Hippocampal formation (tissue), 2 donors: ENCODE results near the gene ATP11A.

ENCODE experiments used
- DNase-seq, 2 donors: peaks; one replicate each; lab custom pipeline; 2025; lab: John Stamatoyannopoulos, UW

Gene ATP11A

DNA sequence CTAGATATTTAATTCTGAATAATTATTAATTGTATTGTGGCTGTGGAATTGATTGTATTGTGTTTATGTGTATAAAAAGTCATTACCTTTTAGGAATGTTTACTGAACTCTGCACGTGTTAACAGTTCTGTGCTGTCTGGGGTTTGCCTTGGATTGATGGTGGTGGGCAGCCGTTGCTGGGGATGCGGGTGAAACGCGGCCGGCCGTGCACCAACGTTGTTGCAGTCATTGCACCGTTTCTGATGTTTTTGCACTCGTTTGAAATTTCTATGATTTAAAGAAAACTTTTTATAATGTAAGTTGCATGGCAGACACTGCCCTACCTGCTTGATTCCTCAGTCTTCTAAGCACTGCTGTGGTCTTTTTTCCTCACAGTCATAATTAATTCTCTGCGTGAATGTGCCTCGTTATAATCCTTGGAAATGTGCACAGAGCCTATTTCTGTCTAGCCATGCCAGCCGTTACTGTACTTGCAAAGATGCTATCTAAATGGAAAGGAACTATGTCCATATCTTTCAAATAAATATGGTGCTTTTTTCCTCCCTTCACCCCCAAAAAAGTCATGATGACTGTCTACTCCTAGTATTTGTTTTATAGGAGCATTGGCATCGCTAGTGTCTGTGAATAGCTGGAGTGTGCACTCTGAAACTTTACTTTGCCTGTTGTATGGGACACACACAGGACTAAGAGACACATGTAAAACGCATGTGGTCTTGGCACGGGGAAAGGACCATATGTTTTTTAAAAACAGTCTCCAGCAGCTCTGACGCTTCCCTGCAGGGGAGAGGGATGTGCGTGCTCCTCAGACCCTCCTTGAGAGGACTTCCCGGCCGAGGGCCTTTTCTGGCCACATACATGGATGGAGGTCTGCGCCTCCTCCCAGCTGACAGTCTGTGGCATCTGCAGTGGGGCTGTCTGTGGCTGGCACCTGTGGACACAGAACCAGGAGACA lies 238.5 kb downstream of the ATP11A start:
- DNase-seq: no peak

DNA sequence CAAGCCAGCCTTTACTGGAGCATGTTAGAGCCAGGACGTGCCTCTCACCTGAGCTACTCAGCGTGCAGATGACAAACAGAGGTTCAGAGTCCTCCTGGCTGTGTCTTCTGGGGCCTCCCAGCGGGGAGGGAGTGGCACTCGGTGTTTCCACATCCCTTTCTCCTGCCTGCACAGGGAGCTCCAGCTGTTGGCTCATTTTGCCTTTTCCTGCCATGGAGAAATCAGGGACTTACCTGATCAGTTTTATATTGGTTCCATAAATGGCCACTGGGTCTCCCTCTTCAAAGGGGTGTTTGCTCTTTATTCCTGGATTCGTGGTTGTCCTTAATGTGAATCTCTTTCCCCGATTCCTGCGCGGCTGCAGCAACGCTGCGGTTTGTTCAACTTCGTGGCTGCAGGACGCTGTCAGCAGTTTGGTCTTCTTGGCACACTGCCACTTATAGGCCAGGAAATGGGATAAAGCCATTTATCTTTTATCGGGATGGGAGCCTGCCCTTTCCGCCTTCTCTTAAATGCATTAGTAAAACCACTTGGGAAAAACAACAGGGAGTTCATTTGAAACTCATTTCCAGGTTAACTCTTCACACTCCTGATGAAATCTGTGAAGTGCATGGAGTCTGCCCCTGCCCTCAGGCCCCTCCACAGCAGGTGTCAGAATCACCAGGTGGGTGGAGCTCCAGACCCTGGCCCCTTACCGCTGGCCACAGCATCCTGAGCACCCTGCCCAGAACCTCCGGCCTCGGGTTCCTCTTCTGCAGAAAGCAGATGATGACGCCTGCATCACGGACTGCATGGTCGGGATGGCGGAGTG lies 239.3 kb downstream of the ATP11A start:
- no peak for DNase-seq

- DNase-seq: no peak
These were observed 239.9 kb downstream of the ATP11A start for GRCh38 chr13:112929783-112930055.

DNA sequence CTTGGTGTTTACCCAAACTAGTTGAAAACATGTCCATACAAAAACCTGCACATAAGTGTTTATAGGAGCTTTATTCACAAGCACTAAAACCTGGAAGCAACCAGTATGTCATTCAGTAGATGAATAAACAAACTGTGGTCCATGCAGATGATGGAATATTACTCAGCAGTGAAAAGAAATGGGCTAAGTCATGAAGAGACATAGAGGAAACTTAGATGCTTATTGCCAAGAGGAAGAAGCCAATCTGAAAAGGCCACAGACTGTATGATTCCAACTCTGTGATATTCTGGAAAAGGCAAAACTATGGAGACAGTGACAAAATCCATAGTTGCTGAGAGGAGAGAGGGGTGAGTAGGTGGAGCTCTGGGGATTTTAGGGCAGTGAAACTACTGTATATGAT lies 240.4 kb downstream of the ATP11A start:
- DNase-seq: no peak

DNA sequence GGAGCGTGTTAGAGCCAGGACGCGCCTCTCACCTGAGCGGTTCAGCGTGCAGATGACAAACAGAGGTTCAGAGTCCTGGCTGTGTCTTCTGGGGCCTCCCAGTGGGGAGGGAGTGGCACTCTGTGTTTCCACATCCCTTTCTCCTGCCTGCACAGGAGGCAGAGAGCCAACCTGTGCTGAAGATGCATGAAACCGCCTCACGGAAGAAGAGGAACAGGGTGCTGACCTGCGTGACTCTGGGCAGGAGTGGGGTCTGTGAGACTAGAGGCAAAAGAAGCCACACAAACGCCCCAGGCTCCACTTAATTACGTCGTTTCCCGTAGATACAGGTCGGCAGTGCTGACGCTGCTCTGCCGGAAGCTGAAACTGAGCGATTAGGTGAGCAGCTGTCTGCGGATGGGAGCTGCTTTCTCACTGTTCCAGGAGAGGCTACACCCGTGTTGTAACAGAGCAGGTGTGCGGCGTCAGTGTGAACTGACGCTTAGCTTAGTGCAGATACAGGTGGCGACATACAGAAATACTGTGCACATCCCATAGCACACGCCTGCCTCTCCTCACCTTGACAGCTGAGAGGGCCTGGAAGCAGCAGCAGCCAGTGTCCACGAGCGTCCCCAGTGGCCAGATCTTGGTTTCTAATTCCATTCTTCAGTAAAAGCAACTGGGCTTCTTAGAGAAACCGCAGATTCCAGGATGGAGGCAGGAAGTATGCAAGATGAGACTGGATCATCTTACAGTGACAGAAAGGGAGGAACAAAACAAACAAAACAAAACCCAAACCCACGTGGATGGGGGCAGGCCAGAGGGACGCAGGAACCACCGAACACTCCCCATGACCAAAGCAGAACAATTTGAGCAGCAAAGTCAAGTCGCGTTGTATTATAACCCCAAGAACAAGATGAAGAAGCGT lies 241.4 kb downstream of the ATP11A start:
- DNase-seq: peak in 1 of 2 donors; percentile 24

GRCh38 chr13:112932971-112933370 lies 243.1 kb downstream of the ATP11A start:
- no peak for DNase-seq

- no peak for DNase-seq
These were observed 243.8 kb downstream of the ATP11A start for GRCh38 chr13:112933649-112934048.

- DNase-seq: no peak
These were observed 244.2 kb downstream of the ATP11A start for GRCh38 chr13:112934078-112934477.
